HEK293T (cell line): ENCODE measurements around the gene KRTAP11-1.

Experiments used
- ELF4 ChIP-seq: fragments of 450-650 bp; IDR thresholded peaks from 2 replicates; pipeline ENCODE4 v1.6.1; 2017; ENCODE audit warnings: antibody characterized with exemption
- FOXA1 ChIP-seq: fragments of 450-650 bp; IDR thresholded peaks from 2 replicates; pipeline ENCODE4 v1.6.1; 2016; ENCODE audit warnings: mild to moderate bottlenecking
- FOXK2 ChIP-seq: fragments of 450-650 bp; IDR thresholded peaks from 2 replicates; pipeline ENCODE4 v1.6.1; 2016; ENCODE audit warnings: mild to moderate bottlenecking
- LEF1 ChIP-seq: fragments of 450-650 bp; IDR thresholded peaks from 2 replicates; pipeline ENCODE4 v1.6.1; 2017; ENCODE audit warnings: mild to moderate bottlenecking, borderline replicate concordance
- SP1 ChIP-seq: fragments of 450-650 bp; IDR thresholded peaks from 2 replicates; pipeline ENCODE4 v1.6.1; 2017

- no peak for TF ChIP-seq FOXA1
- TF ChIP-seq LEF1: no peak
- no peak for TF ChIP-seq FOXK2
- no peak for TF ChIP-seq SP1
- no peak for TF ChIP-seq ELF4
Observed at GRCh38 chr21:30842990-30843389, 38.4 kb downstream of the KRTAP11-1 start.
